GM21526 (cell line): ENCODE measurements around the gene MCTP1.

ENCODE experiments used
- ATAC-seq: cut with Tn5 transposase; IDR thresholded peaks from one replicate; pipeline ENCODE4 v1.9.1; 2021; ENCODE audit warnings: moderate library complexity; ENCODE audit not compliant: unreplicated experiment, low FRiP score

MCTP1 gene

GRCh38 chr5:94691949-94692348 lies 592.9 kb downstream of the MCTP1 start:
- ATAC-seq: no peak

GRCh38 chr5:94691291-94691690 lies 593.6 kb downstream of the MCTP1 start:
- ATAC-seq: no peak

GRCh38 chr5:94690778-94691177 lies 594.1 kb downstream of the MCTP1 start:
- no peak for ATAC-seq

GRCh38 chr5:94689908-94690307 lies 595.0 kb downstream of the MCTP1 start:
- ATAC-seq: no peak

GRCh38 chr5:94682814-94683520 lies 601.9 kb downstream of the MCTP1 start:
- no peak for ATAC-seq

GRCh38 chr5:94675965-94676618 lies 608.8 kb downstream of the MCTP1 start:
- ATAC-seq: no peak

GRCh38 chr5:94674490-94675382 lies 610.2 kb downstream of the MCTP1 start:
- no peak for ATAC-seq

- no peak for ATAC-seq
These were observed 612.1 kb downstream of the MCTP1 start for GRCh38 chr5:94672746-94673145.

GRCh38 chr5:94670726-94671125 lies 614.2 kb downstream of the MCTP1 start:
- ATAC-seq: no peak

GRCh38 chr5:94667937-94668336 lies 617.0 kb downstream of the MCTP1 start:
- no peak for ATAC-seq

- no peak for ATAC-seq
These were observed 623.8 kb downstream of the MCTP1 start for GRCh38 chr5:94661086-94661485.

- ATAC-seq: no peak
These were observed 624.4 kb downstream of the MCTP1 start for GRCh38 chr5:94660506-94660905.

- no peak for ATAC-seq
These were observed 626.6 kb downstream of the MCTP1 start for GRCh38 chr5:94658272-94658671.
